H1 (cell line): ENCODE data around the gene VSX1. TPM values are rescaled to one million over a fixed set of nuclear protein-coding genes. Genes with fewer than 3 reads are reported as not detected.

ENCODE experiments used
- BRCA1 ChIP-seq: IDR thresholded peaks from 2 replicates; pipeline ENCODE4 v1.6.1; 2012; ENCODE audit warnings: low read depth, low read length, improper control_type of control experiment
- EZH2 ChIP-seq: fragments of 200-600 bp; sonication (generic); IDR thresholded peaks from 2 replicates; pipeline ENCODE4 v1.7.1; 2012; ENCODE audit warnings: low read depth, mild to moderate bottlenecking, moderate library complexity, low read length, inconsistent platforms; ENCODE audit not compliant: severe bottlenecking
- NRF1 ChIP-seq: IDR thresholded peaks from 2 replicates; pipeline ENCODE4 v1.6.1; 2011; ENCODE audit warnings: mild to moderate bottlenecking, low read depth, low read length, improper control_type of control experiment
- polyA plus RNA-seq, 7 experiments: library from polyadenylated mRNA; depleted of rRNA in 3 of 7; stranded (reverse) in 5 of 7; unstranded in 2 of 7; fragments of >200 nt in 5 of 7; fragments of 200-250 nt in 2 of 7; gene quantifications; 1 replicate in 5 of 7; 2 replicates in 1 of 7; 4 replicates in 1 of 7; pipeline versions ENCODE4 v1.2.1 to v1.2.3, GENCODE V29; 2011 to 2013; ENCODE audit warnings: missing spikeins in 2 of 7, mixed read lengths in 2 of 7
- total RNA-seq: library from RNA; stranded (reverse); fragmentation: NEBNext Ultra II Directional; extraction: Animal tissue kit (Norgen Biotek cat#: 25700); gene quantifications from 2 replicates; pipeline ENCODE4 v1.2.1, GENCODE V29; 2021

Gene VSX1
- total and polyA plus RNA-seq, 2 of the 8 experiments (the other 6 are each of a cell fraction or from before 2014, with no cell fraction given): 0.14 TPM; not detected in 1

- TF ChIP-seq NRF1: no peak
- no peak for TF ChIP-seq EZH2
- no peak for TF ChIP-seq BRCA1
Measured at GRCh38 chr20:25037288-25038102, 44.4 kb downstream of the VSX1 start (continued).
